HPDE6-E6E7 (cell line): ENCODE data around the gene NPHP4.
A peak's percentile ranks its signal among the peaks of the same experiment; 100 is the strongest.
"Not testable (repeated sequence)": the region's sequence is repeated elsewhere in the genome, so short reads cannot be mapped to it uniquely, and the experiment has no call there.

ENCODE experiments used
- DNase-seq: peaks from one replicate; pipeline ENCODE4 v3.0.0; 2011; ENCODE audit warnings: missing footprints; ENCODE audit errors: extremely low spot score

The NPHP4 gene

DNA sequence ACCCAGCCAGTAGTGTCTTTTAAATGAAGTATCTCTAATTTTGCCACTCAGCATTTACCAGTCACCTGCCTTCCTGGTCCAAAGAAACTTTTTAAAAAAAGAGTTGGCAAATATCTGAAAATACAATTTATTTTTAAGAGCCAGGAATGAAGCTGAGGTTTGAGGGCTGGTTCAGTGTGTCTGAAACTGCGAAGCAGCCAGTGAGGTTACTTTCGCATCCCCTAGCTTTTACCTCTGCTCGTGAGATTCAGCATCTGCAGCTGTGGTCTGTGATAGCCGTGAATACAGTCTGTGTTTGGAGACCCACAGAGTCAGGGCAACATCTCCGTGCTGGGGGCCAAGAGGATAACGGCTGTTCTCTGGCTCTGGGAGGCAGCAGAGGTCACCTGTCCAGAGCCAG lies 32.2 kb upstream of the NPHP4 start:
- DNase-seq = no peak

DNA sequence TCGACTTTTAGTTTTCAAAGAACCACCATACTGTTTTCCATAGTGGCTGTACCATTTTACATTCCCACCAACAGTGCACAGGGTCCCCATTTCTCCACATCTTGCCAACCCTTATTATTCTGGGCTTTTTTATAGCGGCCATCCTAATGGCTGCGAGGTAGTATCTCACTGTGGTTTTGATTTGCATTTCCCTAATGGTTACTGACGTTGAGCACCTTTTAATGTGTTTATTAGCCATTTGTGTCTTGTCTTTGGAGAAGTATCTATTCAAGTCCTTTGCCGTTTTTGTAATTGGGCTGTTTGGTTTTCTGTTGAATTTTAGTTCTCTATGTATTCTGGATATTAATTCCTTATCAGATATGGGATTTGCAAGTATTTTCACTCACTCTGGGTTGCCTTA lies 31.1 kb upstream of the NPHP4 start:
- no peak for DNase-seq

DNA sequence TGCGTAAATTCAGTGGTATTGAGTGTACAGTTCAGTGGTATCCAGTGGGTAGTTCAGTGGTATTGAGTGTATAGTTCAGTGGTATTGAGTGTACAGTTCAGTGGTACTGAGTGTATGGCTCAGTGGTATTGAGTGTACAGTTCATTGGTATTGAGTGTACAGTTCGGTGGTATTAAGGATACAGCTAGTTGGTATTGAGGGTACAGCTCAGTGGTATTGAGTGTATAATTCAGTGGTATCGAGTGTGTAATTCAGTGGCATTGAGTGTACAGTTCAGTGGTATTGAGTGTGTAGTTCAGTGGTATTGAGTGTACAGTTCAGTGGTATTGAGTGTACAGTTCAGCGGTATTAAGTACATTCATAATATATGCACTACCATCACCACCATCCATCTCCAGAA lies 30.0 kb upstream of the NPHP4 start:
- no peak for DNase-seq

DNA sequence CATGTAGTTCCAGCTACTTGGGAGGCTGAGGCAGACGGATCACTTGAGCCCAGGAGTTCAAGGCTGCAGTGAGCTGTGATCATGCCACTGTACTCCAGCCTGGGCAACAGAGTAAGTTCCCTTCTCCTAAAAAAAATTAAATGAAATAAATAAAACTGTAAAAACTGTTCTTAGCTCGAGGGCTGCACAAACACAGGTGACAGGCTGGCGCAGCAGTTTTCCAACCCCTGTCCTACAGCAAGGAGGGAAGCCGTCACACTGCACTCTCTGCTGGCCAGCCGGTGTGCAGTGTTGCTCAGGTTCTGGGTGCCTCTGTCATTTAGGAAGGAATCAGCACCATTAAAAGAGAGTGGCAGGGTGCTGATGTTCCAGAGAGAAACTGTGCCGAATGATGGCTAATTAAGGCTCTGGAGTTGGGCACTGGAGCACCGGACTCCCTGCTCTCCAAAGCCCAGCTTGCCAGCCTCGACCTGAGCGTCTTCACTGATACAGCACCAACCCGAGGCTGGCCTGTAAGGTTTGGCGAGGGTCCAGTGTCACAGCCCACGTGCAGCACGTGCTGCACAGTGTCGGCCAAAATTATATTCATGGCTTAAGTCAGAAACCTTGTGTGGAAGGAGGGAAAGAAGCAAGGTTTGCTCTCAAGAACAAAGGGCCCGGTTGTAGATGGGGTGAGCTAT lies 27.1 kb upstream of the NPHP4 start:
- no peak for DNase-seq

DNA sequence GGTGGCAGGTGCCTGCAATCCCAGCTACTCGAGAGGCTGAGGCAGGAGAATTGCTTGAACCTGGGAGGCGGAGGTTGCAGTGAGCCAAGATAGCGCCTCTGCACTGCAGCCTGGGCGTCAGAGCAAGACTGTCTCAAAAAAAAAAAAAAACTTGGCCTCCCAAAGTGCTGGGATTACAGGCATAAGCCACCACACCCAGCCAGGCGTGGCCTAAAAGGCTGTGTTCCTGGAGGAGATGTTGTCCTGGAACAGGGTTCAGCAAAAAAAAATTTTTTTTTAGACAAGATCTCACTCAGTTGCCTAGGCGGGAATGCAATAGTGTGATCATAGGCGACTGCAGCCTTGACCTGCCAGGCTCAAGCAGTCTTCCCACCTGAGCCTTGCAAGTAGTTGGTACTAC lies 25.4 kb upstream of the NPHP4 start:
- DNase-seq = not testable (repeated sequence)

DNA sequence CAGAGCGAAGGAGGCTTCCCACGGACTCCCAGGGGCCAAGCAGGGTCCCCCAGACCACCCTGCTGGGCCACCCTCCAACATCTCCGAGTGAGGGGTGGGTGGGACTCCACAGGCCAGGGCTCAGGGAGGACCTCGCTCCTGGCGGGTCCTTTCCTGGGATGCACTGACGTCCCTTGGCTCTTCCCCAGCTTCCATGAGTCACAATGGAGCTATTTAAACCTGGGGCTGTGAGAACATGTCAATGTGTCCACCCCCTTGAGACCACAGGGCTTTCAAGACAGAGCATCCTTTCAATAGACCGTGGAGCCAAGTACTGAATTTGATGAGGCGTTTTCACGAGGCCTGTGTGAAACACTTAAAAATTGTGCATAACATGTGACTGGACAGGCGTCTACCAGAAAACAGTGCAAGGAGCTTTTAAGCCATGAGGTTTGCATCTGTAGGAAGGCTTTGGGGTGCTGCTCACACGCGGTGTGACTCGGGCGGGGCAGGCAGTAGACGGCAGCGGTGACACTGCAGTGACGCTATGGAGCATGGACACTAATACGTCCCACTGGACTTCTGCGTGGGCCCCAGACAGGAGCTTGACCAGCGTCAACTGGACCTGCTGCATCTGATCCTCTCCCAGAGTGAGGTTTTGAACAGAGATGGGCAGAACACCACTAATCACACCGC lies 24.1 kb upstream of the NPHP4 start:
- DNase-seq = peak; percentile 59

DNA sequence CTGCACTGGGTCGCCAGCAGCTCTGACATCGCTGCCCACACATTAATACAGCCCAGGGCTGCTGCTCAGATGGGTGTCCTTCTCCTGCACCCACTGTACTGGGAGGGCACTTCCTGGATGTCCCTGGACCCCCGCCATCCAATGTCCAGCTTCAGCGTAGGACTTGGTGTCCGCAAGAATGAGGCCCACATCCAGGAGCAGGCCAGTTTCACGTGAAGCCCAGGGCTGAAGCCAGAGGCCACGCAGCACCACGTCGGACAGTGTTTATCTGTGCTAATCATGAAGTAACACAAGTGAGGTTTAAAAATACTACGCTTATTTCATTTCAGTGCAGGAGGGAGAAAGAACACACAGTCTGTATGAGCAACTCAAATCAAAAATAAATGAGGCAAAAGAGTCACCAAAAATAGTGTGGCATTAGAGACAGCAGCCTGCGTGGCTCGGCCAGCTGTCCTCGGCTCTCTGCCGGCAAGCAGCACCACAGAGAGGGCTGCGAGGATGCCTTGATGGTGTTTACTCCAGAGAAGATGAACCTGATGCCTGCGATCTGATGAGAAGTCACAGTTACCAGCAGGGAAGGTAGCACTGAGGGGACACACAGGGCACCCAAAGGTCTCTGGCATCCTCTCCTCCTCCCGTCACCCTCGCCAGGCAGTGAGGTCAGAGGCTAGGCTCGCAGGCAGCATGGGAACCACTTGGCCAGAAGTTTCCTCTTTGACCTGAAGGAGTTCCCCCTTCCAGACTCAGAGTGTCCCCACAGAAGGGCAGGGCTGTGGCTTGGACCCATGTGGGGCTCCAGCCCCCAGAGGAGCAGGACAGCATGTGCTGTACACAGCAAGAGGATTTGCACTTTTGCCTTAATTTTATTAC lies 22.1 kb upstream of the NPHP4 start:
- no peak for DNase-seq

DNA sequence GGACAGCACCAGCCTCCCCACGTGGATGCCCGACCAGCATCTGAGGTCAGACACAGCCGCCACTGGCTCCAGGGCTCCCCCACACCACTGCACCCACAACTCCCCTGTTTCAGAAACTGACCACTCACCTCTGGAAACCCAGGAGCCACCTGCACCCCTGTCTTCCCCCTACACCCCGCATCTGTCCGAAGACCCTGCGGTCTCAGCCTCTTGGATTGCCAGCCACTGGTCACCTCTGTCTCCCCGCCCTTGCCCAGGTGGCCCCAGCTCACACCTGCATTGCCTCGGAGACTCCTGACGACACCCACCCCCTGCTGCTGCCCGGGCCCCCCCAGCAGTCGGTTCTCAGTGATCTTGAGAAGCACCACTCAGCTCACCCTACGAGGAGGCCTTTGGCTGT lies 21.3 kb upstream of the NPHP4 start:
- no peak for DNase-seq

DNA sequence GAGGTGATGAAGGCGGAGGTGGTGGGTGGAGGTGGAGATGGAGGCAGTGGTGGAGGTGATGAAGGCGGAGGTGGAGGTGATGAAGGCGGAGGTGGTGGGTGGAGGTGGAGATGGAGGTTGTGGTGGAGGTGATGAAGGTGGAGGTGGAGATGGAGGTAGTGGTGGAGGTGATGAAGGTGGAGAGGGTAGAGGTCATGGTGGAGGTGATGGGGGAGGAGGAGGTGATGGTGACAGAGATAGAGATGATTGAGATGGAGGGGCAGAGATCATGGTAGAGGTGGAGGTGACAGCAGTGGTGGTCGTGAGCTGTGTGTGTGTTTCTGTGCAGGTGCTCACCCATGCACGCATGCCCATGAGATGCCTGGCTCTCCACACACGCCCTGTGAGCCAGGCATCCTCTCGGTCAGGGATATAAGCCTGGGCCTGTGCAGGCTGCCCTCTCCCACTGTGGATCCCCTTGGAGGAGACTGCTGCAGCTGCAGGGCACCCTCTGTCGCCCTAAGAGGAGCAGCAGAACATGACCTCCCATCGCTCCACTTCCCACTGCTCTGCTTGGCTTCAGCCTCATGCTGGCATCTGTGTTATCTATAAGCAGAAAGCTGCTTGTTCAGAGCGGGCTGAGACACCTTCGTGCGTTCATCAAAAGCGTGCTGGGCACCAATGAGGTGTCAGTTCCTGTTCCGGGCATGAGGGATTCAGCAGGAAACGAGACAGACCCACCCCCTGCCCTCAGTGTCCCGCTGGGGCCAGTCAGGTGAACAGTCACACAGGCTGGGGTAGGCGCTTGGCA lies 20.5 kb upstream of the NPHP4 start:
- no peak for DNase-seq

DNA sequence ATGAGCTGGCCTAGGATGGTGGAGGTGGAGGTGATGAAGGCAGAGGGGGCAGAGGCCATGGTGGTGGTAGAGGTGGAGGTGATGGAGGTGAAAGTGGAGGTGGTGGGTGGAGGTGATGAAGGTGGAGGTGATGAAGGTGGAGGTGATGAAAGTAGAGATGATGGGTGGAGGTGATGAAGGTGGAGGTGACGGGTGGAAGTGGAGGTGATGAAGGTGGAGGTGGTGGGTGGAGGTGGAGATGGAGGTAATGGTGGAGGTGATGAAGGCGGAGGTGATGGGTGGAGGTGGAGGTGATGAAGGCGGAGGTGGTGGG lies 19.7 kb upstream of the NPHP4 start:
- no peak for DNase-seq

DNA sequence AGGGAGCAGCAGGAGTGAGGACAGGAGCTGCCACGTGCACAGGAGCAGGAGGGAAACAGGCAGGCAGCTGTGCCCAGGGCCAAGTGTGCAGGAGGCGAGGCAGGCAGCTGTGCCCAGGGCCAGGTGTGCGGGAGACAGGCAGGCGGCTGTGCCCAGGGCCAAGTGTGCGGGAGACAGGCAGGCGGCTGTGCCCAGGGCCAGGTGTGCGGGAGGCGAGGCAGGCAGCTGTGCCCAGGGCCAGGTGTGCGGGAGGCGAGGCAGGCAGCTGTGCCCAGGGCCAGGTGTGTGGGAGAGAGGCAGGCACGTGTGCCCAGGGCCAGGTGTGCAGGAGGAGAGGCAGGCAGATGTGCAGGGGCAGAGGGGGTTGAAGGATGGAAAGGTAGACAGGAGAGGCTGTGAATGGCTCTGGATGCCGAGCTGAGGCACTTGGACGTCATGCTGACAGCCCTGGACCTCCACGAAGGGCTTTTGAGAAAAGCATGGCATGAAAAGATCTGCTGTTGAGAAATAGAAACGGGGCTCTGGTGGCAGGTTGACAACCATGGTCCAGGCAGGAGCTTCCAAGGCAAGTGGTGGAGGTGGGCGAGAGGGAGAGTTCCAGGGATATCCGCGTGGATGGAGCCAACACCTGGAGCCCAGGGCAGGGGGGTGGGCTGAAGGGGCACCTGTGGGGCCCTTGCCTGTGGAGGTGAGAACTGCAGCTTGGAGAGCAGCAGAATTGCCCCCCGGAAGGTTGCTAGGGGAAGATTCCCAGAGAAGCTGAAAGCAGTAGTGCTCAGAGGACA lies 19.1 kb upstream of the NPHP4 start:
- no peak for DNase-seq

DNA sequence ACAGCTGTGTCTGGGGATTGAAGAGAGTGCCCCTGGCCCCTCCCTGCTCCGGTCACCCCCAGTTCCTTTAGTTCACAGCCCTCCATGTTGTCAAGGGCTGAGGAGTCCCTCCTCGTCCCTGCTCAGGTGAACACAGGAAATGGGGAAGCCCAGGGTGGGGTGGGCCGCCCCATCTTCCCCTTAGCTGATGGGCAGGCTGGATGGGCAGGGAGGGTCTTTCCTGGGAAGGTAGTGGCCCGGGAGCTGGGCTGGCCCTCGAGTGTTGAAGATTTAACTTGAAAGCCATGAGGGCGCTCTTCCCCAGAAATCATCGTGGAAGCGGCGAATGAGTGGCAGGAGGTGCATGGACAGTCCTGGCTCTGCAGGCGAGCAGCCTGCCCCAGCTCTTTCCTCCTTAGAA lies 18.3 kb upstream of the NPHP4 start:
- DNase-seq = no peak

DNA sequence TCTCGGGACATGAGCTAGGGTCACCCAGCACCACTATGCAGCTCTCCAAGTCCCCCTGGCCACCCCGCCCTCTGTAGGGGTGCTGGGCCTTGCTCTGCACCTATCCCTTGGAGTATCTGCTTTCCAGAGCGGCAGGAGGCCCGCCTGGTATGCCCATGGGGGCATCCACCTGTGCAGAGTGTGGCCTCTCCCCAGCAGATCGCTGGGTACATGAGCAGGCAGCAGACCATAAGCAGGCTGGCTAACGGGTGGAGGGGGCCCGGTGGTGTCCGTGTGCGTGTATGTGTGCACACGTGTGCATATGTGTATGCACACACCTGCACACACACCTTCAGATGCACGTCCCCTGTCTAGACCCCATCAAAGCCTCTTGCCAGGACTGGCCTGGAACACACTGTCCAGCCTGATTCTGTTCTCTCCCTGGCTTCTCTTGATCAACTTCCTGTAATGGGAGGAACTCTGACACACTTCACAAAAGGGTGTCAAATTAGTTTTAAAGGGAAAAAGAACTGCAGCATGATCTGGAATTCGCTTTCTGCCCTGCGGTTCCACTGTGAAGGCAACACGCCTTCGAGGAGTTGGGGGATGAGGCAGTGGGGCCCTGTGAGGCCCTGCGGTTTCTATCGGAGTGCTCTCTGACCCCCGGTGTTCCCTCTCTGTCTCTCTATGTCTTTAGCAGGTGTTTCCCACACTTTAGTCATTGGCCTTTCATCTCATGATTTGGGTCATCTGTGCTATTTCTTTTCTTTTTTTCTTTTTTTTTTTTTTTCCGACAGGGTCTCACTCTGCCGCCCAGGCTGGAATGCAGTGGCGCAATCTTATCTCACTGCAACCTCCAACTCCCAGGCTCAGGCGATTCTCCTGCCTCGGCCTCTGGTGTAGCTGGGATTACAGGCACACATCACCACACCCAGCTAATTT lies 17.2 kb upstream of the NPHP4 start:
- no peak for DNase-seq

DNA sequence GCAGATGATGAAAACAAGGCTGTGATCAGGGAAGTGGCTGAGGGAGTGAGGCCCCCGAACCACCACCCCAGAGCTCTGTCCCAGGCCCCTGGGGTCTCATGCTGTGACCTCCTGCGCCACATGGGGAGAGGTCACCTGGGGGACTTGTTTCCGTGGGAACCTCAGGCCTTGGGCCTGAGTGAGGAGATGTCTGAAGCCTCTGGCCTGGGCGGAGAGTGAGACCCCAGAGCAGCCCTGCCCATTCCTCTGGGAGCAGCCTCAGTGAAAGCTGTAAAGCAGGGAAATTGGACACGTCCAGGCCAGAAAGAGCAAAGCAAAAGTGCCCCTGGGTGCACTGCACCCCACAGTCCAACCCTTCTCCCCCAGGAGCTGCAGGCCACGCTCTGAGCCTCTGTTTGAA lies 16.5 kb upstream of the NPHP4 start:
- DNase-seq = no peak

DNA sequence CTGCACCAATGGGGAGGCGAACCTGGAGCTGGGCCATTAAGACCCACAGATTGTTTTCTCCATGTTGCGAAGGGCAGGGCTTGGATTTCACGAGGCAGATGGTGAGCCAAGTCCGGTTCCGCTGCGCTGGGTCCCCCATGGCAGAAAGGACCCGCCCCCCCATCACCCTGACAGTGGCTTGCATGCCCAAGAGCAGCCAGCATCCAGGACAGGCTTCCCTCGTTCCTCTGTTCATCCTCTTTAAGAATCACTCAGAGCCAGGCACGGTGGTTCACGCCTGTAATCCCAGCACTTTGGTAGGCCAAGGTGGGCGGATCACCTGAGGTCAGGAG lies 15.8 kb upstream of the NPHP4 start:
- no peak for DNase-seq

DNA sequence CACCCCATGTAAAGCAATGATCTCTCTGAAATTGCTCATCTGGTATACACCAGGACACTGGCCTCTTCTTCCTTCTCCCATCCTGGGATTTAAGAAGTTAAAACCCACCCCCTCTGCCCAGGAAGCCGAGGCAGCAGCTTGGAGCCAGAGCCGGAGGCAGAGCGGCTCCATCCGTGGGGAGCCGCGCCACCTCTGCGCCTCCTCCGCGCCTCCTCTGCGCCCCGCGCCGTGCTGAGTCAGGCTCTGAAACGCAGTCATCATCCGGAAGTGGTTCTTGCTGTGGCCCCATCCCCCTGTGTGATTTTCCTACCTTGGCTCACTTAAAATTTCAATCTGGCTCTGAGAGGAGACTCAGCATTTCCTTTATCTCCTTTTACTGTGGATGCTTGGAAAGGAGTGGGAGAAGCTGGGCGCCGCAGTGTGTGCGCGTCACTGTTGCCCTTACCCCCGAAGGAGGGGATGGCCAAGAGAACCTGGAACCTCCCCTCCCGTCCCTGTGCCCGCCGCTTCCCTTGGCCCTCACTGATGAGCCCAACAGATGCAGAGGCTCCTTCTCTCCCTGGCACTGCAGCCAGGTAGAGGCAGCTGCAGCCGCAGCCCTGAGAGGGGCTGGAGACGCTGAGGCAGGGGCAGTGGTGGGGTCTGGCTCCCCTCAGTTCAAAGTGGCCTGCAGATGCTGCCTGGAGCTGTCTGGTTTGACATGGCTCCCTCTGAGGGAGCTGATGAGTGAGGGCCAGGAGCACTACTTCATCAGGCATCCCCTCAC lies 15.3 kb upstream of the NPHP4 start:
- DNase-seq = no peak

DNA sequence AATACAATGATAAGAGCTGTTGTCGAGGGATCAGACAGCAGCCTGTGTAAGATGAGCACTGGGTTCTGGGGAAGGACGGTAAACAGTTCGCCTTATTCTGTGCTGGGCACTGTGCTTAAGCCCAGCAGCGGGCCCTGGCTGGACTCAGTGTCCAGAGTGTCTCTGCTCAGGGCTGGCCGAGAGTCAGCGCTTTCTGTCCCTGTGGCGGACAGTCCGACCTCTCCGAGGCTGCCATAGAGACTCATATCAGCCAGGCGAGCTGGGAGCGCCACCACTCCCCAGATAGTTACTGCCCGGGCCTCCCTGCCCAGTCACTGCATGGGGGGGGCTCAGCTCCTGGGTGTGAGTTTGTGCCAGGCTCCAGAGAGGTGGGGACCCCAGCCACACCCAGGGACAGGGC lies 14.7 kb upstream of the NPHP4 start:
- no peak for DNase-seq

DNA sequence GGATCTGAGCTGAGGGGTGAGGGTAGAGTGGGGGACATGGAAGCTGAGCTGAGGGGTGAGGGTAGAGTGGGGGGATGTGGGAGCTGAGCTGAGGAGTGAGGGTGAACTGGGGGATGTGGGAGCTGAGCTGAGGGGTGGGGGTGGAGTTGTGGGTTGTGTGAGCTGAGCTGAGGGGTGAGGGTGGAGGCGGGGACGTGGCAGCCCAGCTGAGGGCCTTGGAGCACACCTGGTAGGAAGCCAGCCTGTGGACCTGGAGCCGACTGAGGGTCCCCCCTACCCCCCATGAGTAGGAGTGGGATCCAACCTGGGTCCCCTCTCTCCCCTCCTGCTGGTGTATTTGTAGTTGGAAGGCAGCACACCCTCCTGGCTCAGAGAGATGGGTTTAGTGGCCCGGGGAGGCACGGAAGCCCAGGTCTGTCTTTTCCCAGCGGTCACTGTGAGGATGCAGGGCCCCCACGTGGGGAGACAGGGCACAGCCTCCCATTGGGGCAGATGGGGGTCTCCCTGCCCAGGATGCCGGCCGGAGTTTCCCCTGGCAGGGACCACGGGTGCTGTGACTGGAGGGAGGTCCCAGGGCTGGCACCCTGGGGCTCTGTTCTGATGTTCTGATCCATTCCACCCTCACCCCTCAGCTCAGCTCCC lies 13.2 kb upstream of the NPHP4 start:
- DNase-seq = no peak

DNA sequence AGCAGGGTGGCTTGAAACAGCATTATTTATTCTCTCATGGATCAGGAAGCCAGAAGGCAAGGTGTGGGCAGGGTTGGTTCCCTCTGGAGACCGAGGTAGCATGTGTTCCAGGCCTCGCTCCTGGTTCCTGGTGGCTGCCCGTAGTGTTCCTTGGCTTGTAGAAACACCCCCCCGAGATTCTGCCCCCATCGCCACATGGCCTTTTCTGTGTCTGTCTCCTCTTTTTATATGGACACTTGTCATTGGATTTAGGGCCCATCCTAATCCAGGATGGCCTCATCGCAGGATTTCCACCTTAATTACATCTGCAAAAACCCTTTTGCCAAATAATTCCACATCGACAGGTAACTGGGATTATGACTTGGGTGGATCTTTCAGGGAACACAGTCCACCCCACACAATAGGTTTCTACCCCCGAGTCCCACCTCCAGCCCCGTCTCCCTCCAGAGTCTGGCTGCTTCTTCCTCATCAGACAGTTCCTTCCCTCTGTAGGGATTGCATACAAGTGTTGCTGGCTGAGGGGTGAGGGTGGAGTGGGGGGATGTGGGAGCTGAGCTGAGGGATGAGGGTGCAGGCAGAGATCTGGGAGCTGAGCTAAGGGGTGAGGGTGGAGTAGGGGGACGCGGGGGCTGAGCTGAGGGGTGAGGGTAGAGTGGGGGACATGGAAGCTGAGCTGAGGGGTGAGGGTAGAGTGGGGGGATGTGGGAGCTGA lies 12.3 kb upstream of the NPHP4 start:
- DNase-seq = no peak
